GM12872 (cell line): ENCODE data around the gene NPAS3.

Experiments
- CTCF ChIP-seq: IDR thresholded peaks from 3 replicates; pipeline ENCODE4 v1.5.1; 2011; ENCODE audit warnings: low read depth, mild to moderate bottlenecking, low read length, moderate library complexity; ENCODE audit not compliant: insufficient read depth

Gene NPAS3

GRCh38 chr14:33401311-33401710 lies 462.6 kb downstream of the NPAS3 start:
- TF ChIP-seq CTCF, result no peak

DNA sequence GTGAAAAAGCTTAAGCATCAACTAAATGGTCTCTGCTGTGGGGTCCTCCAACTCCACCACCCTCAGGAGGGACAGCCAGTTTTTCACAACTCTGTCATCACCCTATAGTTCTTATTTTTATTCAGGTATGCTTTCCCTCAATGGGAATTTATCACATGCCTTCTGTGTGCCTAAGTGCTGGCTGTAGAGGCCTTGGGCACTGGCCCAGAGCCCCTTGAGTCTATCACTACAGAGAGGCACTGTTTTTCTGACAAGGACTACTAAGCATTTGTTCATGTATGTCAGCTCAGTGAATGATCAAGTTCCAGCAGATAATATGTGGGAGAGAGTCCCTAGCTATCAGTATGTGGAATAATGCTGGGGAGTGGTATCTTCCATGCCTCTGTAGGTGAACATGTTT lies 463.9 kb downstream of the NPAS3 start:
- no peak for TF ChIP-seq CTCF

- TF ChIP-seq CTCF, result no peak
These were observed 465.4 kb downstream of the NPAS3 start for GRCh38 chr14:33404054-33404453.

DNA sequence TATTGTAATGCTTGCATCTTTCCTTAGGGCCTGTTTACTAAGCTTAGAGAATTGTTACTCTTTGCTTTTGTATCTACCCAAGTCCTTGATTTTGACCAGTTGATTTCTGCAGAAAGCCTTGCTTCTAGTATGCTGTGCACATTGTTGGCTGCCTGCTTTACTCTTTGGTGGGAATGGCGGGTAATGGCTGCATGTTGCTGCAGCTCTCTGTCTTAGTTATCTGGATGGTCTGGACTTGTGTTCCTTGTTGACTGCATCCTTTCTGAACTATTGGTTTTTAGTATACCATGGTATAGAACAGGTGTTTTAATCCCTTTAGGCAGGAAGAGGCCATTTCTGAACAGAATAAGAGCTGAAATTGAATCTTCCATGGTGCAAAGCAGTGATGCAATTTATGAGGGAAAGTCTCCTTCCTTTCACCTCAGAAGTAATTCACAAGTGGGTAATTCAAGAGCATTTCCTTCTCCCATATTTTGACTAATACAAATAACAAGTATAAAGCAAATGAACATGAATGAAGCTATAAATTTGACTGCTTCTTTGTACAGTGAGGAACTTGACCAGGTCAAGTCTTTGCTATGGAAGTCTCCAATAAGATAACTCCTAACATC lies 466.4 kb downstream of the NPAS3 start:
- no peak for TF ChIP-seq CTCF

GRCh38 chr14:33406766-33407165 lies 468.1 kb downstream of the NPAS3 start:
- TF ChIP-seq CTCF, result no peak

GRCh38 chr14:33408291-33408690 lies 469.6 kb downstream of the NPAS3 start:
- TF ChIP-seq CTCF, result no peak

- TF ChIP-seq CTCF, result no peak
These were observed 473.8 kb downstream of the NPAS3 start for GRCh38 chr14:33412450-33412849.
